Measurements from ENCODE around the gene KCNIP3.
"Not testable (repeated sequence)": the region's sequence is repeated elsewhere in the genome, so short reads cannot be mapped to it uniquely, and the experiment has no call there.

KCNIP3 gene

DNA sequence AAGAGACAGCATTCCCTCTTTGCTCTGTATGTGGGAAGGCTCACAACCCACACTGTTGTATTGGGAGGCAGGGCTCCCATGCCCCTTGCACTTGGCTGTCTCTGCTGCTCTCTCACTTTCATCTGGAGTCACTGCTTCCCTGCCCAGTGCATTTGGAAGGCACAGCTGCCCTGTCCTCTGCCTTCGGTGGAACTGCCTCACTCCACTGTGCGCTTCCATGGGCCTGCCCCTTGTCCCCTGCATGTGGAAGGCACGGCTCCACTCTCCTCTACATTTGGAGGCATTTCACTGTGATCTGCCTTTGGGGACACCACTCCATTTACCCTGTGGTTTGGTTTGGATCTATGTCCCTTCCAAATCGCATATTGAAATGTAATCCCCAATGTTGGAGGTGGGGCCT, 32.0 kb upstream of the KCNIP3 start:
- no peak overlapping the region for H3K27ac ChIP-seq
- TF ChIP-seq, protein P1, sequence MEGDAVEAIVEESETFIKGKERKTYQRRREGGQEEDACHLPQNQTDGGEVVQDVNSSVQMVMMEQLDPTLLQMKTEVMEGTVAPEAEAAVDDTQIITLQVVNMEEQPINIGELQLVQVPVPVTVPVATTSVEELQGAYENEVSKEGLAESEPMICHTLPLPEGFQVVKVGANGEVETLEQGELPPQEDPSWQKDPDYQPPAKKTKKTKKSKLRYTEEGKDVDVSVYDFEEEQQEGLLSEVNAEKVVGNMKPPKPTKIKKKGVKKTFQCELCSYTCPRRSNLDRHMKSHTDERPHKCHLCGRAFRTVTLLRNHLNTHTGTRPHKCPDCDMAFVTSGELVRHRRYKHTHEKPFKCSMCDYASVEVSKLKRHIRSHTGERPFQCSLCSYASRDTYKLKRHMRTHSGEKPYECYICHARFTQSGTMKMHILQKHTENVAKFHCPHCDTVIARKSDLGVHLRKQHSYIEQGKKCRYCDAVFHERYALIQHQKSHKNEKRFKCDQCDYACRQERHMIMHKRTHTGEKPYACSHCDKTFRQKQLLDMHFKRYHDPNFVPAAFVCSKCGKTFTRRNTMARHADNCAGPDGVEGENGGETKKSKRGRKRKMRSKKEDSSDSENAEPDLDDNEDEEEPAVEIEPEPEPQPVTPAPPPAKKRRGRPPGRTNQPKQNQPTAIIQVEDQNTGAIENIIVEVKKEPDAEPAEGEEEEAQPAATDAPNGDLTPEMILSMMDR (conservative IDR thresholded peaks at IDR 0.05): no peak
- no peak for TF ChIP-seq ZFX (IDR thresholded peaks at IDR 0.05)

DNA sequence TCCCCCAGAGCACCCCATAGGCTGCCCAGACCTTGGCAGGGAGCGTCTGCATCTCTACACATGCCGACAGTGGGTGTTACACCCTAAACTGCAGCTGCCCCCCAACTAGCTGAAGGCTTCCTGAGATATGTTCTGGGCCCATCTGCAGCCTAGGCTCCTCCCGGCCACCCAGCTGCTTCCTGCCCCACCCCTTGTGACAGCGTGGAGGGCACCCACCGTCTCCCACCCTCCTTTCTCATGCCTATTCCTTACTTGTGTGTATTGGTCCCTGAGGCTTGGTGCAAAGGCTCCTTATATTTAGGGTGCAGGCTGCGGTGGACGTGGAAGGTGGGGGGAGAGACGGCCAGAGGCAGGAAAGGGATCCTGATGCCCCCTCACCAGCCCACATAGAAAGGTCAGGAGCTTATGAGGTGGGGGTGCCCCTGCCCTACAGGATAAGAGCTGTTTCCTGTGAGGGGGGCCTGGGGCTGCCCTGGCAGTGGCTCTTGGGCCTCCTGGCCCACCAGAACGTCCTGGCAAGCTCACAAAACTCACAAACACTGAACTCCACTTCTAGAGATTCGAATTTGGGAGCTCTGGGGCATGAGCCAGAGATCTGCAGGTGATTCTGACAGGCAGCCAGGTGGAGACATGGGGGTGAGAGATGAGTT, 30.2 kb upstream of the KCNIP3 start:
- H3K27ac ChIP-seq: no peak overlapping the region
- TF ChIP-seq ZFX (IDR thresholded peaks at IDR 0.05): no peak

DNA sequence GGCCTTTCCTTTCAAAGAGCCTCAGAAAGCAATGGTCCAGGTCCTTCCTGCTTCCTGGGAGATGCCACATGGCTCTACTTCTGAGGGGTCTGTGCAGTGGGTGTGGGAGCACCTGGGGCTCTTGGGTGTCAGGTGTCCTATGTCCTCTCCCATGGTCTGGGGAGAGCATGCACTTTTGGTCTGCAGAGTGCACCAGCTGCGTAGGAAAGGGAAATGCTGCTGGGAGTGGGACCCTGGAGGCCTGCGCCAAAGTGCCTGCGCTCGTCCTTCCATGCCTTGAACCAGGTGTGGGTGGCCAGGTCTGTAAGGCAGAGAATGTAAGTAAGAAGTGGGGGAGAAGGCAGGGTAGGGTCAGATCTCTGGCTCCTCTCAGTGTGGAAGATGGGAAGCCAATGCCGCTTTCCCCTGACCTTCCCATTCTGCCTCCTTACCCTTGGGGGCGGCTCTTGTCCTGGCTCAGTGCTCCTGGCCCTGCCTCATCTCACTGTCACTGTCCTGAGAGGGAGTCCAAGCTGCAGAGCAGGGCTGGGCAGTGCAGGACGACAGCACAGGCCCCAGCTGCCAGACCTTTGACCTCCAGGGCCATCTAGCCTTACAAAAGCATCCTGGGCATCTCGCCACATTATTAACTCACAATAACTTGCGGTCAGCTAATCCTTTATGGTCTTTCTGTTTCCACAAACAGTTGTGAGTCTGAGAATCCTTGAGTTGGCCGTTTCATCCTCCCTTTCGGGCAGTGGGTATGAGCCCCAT, 29.5 kb upstream of the KCNIP3 start:
- TF ChIP-seq, protein P1 (conservative IDR thresholded peaks at IDR 0.05): no peak
- no peak for TF ChIP-seq ZFX (IDR thresholded peaks at IDR 0.05)
- H3K27ac ChIP-seq: no peak overlapping the region

DNA sequence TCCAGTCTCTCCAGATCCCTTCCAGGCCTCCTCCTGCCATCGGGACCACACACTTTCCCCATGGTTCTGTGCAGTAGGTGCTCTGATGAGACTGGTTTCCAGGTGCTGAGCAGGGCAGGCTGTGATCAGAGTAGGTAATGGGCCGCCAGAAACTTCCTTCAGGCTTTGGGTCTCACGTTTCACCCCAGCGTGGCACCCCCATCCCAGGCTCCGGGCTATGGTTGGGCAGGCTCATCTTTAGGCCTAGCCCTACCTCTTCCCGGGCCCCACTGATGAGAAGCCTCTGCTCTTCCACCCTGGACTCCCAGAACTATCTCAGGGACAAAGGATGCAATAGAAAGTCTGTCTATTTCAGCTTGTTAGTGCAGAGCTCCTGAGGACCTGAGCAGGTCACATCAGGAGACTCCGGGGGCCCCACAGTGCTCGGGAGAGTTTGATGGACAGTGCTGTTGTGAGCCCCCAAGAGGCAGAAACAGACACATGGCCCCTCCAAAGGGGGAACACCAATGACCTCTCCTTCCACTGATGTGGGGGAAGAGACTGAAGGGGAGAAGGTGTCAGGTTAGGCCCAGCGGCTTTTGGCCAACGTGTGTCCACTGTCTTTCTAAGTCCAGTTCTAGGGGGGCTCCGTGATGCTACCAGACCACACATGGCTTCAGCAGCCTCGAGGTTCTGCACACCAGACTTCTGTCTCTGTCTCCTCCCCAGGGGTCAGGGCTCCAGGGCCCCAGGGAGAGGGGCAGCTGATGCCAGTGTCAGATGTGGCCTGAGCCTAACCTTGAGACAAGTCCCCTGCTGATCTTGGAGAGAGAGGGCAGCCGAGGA, 28.7 kb upstream of the KCNIP3 start:
- H3K27ac ChIP-seq: no peak overlapping the region
- TF ChIP-seq ZFX (IDR thresholded peaks at IDR 0.05): no peak
- TF ChIP-seq, protein P1 (conservative IDR thresholded peaks at IDR 0.05): no peak

DNA sequence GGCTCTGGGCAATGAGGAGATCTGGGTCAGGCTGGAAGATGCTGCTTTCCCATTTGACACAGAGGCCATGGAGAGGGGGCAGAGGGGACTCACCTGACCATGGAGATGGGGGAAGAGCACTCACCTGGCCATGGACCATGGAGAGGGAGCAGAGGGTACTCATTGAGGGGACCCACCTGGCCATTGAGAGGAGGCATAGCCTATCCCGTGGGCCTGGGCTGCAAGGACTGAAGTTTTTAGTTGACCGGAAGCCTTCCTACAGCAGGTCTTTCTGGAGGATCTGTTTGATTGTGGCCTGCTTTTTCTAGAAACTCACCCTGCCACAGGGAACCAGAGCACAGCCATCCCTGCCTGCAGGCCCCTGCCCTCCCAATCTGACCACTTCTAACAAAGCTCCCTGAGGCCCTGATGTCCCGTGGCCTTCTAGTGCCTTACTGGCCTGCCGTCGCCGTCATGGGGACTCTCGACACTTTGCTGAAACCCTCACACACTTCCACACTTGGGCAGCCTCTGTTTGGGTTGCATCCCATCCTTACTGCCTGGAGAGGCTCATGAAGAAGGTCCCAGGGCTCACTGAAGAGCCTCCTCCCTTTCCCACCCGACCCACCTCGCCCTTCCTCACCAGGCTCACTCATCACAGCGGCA, 28.0 kb upstream of the KCNIP3 start:
- no peak for TF ChIP-seq ZFX (IDR thresholded peaks at IDR 0.05)
- TF ChIP-seq, protein P1 (conservative IDR thresholded peaks at IDR 0.05): no peak
- no peak overlapping the region for H3K27ac ChIP-seq

DNA sequence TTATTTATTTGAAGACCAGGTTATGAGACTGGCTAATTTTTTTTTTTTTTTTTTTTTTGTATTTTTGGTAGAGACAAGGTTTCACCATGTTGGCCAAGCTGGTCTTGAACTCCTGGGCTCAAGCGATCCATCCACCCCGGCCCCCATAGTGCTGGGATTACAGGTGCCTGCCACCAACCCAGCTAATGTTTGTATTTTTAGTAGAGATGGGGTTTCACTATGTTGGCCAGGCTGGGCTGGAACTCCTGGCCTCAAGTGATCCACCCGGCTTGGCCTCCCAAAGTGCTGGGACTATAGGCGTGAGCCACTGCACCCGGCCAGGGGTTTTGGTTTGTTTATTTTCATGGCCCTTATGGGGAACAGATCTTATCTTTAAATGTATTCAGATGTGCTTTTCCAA, 27.4 kb upstream of the KCNIP3 start:
- H3K27ac ChIP-seq: not testable (repeated sequence)

DNA sequence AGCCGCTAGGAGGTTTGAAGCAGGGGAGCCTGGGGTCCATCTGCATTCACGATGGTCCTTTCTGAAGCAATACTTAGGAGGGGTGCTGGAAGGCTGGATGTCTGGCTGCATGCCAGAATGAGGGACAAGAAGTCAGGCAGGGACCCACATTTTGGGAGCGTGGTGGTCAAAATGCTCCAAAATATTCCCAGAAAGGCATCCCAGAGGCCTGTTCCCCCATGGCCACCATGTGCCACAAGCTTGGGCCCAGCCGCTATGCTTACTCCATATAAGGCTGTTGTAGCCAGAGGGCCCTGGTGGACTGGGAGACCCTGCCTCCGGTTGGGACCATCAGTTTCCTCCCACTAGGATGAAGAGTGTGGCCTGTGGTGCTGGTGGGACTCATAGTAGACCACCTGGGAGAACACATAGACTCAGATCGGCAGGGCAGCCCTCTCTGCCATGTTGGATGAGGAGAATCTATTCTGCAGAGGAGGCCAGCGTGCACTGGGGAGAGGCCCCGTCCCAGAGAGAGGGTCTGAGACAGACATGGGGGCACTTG, 26.5 kb upstream of the KCNIP3 start:
- no peak overlapping the region for H3K27ac ChIP-seq
- TF ChIP-seq, protein P1 (conservative IDR thresholded peaks at IDR 0.05): no peak
- no peak for TF ChIP-seq ZFX (IDR thresholded peaks at IDR 0.05)

All from C4-2B (cell line).